Tibial nerve (tissue), 3 donors: ENCODE data around the gene CEP170B.

Source experiments
- CTCF ChIP-seq, 5 experiments: fragments of 200-600 bp in 3 of 5; fragments of 450-650 bp in 2 of 5; sonication (generic) in 3 of 5; IDR thresholded peaks; one replicate each; pipeline ENCODE4 v1.5.1; 2016 to 2019; ENCODE audit warnings: antibody characterized with exemption in 5 of 5, mild to moderate bottlenecking in 3 of 5, moderate library complexity in 2 of 5
- POLR2A ChIP-seq, 2 donors: fragments of 450-650 bp; IDR thresholded peaks; one replicate each; pipeline ENCODE4 v1.6.1; 2017; ENCODE audit warnings: antibody characterized with exemption in 2 of 2, mild to moderate bottlenecking in 2 of 2, moderate library complexity in 2 of 2

- TF ChIP-seq CTCF (IDR thresholded peaks at IDR 0.05) (no peak), POLR2A (IDR thresholded peaks at IDR 0.05) (no peak)
These were observed 69.0 kb downstream of the CEP170B start for GRCh38 chr14:104933746-104934733.
